HG02943 (cell line): ENCODE measurements around the gene GPX8.

Experiments used
- ATAC-seq: cut with Tn5 transposase; IDR thresholded peaks from one replicate; pipeline ENCODE4 v1.9.1; 2021; ENCODE audit warnings: mild to moderate bottlenecking, low read depth, moderate library complexity; ENCODE audit not compliant: unreplicated experiment

GPX8 gene

DNA sequence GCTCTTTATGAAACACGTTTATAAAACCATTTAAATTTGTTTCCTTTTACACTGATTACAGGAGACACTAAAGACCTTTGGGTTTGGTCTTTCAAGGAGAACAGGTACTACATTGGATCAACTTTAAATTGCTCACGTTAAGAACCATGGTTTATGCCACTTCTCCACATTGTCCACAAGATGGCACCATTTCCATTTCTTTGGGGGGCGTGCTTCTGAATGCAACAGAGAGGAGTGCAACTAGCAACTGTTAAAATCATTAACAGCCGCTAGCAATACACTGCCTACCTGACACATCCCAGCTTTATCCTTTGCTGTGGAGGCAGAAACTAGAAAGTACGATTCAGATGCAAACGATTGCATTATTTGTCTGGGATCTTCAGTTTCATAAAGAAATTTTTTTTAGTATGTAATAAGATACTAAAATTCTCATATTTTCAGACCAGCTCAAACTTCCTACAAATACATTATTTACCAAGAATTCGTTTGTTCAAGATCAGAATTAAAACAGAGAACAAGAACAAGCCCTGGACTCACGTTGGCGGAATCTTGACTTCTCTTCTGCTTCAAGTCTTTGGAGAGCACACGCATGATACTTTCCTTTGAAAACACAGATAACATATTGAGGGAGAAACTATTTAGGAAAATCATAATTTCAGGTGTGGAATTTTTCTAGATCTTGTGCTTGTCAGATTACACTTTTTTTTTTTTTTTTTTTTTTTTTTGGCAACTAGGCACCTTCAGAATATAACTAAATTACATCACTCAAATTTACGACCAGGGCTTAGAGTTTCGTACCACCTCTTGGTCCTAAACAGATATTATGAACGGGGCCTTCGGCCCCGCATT, 12.3 kb downstream of the GPX8 start:
- peak; percentile 74 for ATAC-seq

DNA sequence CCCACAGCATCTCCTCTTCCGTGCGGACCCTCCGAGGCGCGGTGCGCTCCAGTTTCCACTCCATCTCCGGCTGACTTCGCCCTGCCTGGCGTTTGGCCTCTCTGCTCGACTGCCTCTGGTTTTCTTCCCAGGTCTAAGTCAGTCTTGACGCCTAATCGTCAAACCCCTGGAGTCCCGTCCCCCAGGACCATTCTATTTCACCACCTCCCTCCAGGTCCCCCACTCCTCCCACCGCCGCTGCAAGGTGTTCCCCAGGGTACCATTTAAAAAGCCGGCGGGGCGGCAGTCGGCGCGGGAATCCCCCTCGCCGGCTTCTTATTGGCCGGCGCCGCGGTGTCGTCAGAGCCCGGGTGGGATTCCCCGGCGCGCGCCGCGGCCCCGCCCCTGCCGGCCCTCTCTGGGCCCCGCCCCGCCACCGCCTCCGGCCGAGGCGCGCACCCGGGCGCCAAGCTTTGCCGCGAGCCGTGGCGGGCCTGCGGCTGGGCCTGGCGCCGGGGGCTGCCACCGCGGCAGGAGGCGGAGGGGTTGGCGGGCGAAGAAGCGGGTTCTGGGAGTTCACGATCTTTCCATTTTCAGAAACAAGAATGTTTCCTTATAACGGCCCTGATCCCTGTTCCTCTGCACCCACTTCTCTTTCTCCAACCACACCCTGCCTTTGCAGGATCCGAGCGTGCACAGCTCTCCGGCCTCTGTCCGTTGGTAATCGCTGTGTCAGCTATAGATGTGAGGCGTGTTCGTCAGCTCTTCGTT, 13.1 kb downstream of the GPX8 start, which contains the start of gene CDC20B:
TSS of gene CDC20B (minus strand) at position 241 of the 750 bp plus-strand sequence. CDS start at position 64, 177 bp downstream.
- ATAC-seq = peak; percentile 74

DNA sequence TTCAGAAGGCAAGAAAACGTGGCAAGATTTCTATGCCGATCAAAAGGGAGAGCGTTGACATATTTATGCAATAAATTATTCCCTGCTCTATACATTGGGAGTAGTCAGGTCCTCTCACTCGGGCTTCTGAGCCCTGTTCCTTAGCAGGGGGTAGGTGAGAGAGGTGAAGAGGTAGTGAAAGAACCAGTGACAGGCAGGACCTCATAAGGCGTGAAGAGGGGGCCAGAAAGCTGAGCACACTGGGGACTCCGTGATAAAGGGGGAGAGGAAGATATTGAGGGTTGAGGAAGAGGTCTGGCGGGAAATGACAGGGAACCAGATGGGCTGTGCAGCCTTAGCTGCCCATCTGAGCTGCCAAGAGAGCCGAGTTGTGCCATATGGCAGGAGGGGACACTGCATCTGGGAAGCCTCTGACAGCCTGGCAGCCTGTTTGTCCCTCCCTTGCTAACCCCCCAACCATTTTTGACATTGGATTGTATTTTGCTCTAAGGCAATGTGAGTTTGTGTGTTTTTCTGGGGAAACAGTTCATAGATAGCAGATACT, 13.8 kb downstream of the GPX8 start:
- peak; percentile 12 for ATAC-seq

DNA sequence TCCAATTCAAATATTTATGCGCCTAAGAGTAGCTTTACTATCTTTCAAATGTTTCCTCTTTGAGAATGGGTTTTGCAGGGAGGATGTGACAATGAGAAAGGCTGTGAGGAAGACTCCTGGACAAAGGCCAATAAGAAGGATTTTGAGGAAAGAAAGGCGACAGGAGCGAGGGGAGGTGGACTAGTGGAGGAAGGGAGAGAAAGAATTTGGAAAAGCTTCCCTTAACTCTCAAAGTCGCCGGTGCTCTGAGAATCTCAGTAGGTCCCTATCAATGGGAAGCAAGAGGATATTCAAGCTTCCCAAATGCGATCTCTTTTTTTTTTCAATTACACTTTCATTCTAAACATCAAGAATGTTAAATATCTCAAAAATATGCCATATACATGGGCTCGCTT, 15.8 kb downstream of the GPX8 start:
- no peak for ATAC-seq

DNA sequence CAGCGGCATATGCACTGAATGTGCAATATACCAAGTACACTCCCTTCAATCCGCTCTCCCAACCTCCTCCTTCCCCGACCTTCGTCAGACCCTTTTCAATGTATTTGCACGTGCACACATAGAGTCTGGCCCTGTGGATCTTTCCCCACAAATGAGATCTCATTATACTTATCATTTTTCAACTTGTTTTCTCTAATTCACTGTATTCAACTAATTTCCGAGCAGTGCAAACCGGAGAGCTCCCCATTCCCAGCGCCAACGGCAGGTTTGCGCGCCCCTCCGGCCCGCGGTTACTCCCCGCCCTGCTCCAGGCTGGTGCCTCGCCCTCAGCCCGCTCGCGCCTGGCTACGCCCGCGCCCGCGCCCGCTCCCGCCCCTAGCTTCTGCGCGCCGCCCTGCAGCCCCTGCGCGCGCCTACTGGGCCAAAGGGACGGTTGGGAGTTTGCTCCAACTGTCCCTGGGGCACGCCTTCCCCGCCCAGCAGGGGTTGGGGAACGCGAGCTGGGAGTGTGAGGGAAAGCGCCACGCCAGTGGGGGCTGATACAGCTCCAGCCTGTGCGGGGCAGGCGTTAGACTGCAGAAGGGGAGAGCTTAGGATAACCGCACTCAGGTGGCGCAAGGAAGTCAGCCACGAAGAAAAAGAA, 16.3 kb downstream of the GPX8 start:
- no peak for ATAC-seq

DNA sequence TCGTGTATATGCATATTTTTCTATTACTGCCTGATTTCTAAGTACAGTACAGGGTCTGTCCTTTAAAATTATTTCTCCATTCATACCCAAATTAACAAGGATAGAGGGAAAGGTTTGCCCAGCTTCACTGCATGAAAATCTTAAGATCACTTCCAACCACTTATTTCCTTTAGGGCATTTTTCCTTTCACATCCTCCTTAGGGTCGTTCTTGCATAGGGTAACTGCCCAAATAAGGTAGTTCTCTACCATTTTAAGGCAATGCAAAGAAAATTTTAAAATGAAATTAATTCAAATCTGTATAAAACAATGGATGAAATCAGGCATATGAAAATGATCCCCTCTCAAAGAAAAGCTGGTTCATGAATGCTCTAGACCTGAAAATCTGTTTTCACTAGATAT, 17.1 kb downstream of the GPX8 start:
- no peak for ATAC-seq

DNA sequence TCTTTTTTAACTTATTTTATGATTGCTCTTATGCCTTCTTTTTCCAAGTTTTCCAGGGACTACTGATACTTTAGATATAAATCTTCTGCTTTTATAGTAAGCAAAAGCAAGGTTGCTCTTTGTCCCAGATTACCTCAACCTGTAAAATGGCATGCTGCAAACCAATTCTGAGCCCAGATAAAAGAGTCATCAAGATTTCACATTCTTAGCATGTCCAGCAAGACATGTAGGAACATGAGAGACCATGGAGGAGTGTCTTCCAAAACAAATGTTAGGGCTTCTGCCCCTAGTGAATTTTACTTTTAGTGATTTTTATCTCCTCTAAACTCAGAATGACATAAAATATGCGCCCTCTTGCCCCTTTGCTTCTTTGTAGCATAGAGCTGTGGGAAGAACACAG, 20.0 kb downstream of the GPX8 start:
- no peak for ATAC-seq

DNA sequence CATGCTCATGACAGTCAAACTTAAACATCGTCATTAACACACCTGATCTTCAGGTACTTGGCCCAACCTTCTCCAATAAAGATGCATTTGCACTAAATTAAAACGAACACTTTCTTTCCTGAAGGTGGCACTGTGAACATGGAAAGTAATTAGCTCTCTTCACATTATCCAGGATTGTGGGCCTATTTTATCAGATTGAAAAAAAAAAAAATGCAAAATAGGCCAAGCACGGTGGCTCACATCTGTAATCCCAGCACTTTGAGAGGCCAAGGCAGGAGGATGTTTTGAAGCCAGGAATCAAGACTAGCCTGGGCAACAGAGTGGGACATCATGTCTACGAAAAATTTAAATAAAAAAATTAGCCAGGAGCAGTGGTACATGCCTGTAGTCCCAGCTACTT, 27.4 kb downstream of the GPX8 start:
- ATAC-seq = no peak

DNA sequence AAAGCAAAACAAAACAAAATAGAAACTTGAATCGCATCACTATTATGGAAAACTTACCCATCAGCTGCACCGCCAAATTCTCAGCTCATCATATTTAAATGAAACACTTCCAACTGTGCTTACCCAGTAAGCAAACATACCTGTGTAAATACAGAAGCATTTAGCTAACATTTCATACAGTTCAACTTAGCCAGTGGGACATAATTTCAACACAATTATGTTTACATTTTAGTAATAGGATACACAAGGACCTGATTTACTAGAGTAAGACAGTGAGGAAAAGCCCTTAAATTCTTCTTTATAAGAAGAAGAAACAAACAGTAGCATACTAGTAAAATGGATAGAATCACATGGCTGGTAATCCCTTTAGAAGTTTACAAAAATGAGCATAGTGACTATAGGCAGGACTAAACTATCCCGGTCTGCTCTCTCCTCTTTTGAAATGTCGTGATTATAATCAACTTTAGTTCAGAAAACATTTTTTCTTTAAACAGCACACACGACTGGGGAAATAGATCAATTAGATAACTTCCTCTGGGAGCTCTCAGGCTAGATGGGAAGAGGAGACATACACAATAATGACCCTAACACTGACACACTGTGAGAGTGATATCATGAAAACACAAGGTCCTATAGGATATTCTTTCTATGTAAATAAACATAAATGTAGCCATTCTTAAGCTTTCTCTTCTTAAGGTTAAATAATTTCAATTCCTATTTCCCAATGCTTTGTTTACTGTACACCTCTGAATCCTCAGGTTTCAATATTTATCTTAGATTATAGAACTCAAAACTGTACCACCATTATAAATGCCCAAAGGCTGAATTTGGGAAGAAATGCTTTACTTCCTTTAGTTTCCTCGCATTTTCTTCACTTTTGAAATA, 28.9 kb downstream of the GPX8 start:
- ATAC-seq = no peak

DNA sequence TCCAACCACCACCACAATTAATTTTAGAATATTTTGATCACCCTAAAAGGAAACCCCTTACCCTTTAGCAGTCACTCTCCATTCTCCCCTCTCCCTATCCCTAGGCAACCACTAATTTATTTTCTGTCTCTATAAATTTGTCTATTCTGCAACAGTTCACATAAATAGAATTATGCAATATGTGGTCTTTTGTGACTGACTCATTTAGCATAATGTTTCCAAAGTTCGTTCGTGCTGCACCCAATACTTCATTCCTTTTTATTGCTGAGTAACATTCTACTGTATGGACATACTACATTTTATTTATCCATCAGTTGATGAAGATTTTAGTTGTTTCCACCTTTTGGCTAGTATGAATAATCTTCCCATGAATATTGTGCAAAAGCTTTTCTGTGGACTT, 31.2 kb downstream of the GPX8 start:
- no peak for ATAC-seq

DNA sequence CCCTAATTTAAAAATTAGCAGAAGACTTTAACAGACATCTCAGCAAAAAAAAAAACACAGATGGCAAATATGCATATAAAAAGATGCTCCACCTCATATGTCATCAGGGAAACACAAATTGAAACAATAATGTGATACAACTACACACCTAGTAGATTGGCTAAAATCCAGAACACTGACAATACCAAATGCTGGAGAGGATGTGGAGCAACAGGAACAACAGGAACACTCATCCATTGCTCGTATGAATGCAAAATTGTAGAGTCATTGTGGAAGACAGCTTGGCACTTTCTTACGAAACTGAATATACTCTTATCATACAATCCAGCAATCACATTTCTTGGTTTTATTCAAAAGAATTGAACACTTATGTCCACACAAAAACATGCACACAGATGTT, 45.0 kb downstream of the GPX8 start:
- no peak for ATAC-seq

DNA sequence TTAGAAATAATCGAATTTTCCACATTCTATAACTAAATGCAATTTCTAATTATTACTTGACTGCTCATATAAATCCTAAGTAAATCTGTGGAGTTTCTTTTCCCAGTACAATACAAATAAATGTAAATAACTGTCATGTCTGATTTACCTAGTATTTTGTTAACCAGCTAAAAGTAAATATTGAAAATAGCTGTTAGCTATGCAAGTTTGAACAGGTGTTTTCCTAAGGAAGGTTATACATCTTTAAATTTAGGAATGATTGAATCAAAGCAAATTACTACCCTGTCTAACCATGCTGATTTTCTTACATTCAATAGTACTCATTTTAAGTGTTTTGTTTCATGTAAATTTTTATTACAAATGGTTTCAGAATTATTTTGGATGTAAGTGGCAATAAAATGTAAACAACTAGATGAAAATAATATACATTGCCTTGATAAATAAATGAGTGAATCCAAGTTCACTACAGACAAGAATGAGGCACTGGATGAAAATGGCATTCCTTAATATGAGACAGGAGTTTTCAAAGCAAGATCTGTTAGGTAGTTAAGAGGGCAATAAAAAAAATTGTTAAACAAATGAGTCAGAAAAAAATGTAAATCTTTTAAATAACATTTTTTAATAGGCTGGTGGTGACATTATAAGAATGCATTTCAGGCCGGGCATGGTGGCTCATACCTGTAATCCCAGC, 51.4 kb downstream of the GPX8 start:
- no peak for ATAC-seq
